ENCODE data around the gene MEX3D.

The MEX3D gene

GRCh38 chr19:1518471-1518870, 49.7 kb downstream of the MEX3D start:
- CTCF ChIA-PET = no interaction called here
- DNase-seq (ENCODE audit: extremely low spot score) = no peak
- TF ChIP-seq ZNF384 (IDR thresholded peaks at IDR 0.05) = no peak
- TF ChIP-seq LEF1 (IDR thresholded peaks at IDR 0.05; ENCODE audit: borderline replicate concordance) = no peak
- no peak for TF ChIP-seq SUZ12 (IDR thresholded peaks at IDR 0.05)
- no peak for TF ChIP-seq TARDBP (IDR thresholded peaks at IDR 0.05)
- no peak for TF ChIP-seq ARNT (IDR thresholded peaks at IDR 0.05)
- no peak for TF ChIP-seq BHLHE40 (IDR thresholded peaks at IDR 0.05; ENCODE audit: borderline replicate concordance)
- TF ChIP-seq ELF4 (IDR thresholded peaks at IDR 0.05) = no peak
- TF ChIP-seq, protein P1, sequence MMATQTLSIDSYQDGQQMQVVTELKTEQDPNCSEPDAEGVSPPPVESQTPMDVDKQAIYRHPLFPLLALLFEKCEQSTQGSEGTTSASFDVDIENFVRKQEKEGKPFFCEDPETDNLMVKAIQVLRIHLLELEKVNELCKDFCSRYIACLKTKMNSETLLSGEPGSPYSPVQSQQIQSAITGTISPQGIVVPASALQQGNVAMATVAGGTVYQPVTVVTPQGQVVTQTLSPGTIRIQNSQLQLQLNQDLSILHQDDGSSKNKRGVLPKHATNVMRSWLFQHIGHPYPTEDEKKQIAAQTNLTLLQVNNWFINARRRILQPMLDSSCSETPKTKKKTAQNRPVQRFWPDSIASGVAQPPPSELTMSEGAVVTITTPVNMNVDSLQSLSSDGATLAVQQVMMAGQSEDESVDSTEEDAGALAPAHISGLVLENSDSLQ (IDR thresholded peaks at IDR 0.05) = no peak
- no peak for TF ChIP-seq FOXK2 (IDR thresholded peaks at IDR 0.05)
- no peak for TF ChIP-seq NFRKB (IDR thresholded peaks at IDR 0.05)
- no peak for TF ChIP-seq HDGF (IDR thresholded peaks at IDR 0.05; ENCODE audit: borderline replicate concordance)
- no peak for TF ChIP-seq SP1 (IDR thresholded peaks at IDR 0.05)
- TF ChIP-seq FOXA1 (IDR thresholded peaks at IDR 0.05) = no peak
- TF ChIP-seq FOXM1 (IDR thresholded peaks at IDR 0.05; ENCODE audit: borderline replicate concordance) = no peak
- TF ChIP-seq L3MBTL2 (conservative IDR thresholded peaks at IDR 0.05) = no peak
- TF ChIP-seq CTBP1 (IDR thresholded peaks at IDR 0.05; ENCODE audit: borderline replicate concordance) = no peak
- POLR2A ChIA-PET = no interaction called here

GRCh38 chr19:1516395-1516753, 51.8 kb downstream of the MEX3D start:
- no peak for TF ChIP-seq ARNT (IDR thresholded peaks at IDR 0.05)

GRCh38 chr19:1514986-1515721, 53.0 kb downstream of the MEX3D start:
- ChIA-PET CTCF (no interaction called here), POLR2A (no interaction called here)
- TF ChIP-seq LEF1 (IDR thresholded peaks at IDR 0.05; ENCODE audit: borderline replicate concordance) (no peak), FOXK2 (IDR thresholded peaks at IDR 0.05) (no peak), NFRKB (IDR thresholded peaks at IDR 0.05) (no peak), CTBP1 (IDR thresholded peaks at IDR 0.05; ENCODE audit: borderline replicate concordance) (no peak), ARNT (IDR thresholded peaks at IDR 0.05) (no peak), SP1 (IDR thresholded peaks at IDR 0.05) (no peak), ZNF384 (IDR thresholded peaks at IDR 0.05) (no peak), FOXA1 (IDR thresholded peaks at IDR 0.05) (no peak), SUZ12 (IDR thresholded peaks at IDR 0.05) (no peak), L3MBTL2 (conservative IDR thresholded peaks at IDR 0.05) (no peak), BHLHE40 (IDR thresholded peaks at IDR 0.05; ENCODE audit: borderline replicate concordance) (no peak), ELF4 (IDR thresholded peaks at IDR 0.05) (no peak), TARDBP (IDR thresholded peaks at IDR 0.05) (no peak), FOXM1 (IDR thresholded peaks at IDR 0.05; ENCODE audit: borderline replicate concordance) (no peak), HDGF (IDR thresholded peaks at IDR 0.05; ENCODE audit: borderline replicate concordance) (no peak)
- TF ChIP-seq, protein P1 (IDR thresholded peaks at IDR 0.05) = no peak
- DNase-seq (ENCODE audit: extremely low spot score) = no peak

More at GRCh38 chr19:1516395-1516753, 51.8 kb downstream of the MEX3D start:
- ChIA-PET POLR2A (no interaction called here), CTCF (no interaction called here)
- DNase-seq (ENCODE audit: extremely low spot score) = no peak

DNA sequence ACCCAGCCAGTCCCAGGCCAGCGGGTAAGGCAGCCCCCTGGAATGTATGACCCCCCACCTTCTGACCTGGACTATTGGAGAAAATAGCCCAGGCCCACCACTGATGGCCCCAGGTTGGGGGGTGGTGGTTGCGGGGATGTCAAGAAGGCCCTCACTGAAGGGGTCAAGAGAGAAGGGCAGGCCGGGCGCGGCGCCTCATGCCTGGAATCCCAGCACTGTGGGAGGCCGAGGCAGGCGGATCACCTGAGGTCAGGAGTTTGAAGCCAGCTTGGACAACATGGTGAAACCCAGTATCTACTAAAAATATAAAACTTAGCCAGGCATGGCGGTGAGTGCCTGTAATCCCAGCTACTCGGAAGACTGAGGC, 53.8 kb downstream of the MEX3D start:
- CTCF ChIA-PET = no interaction called here
- DNase-seq (ENCODE audit: extremely low spot score) = no peak
- POLR2A ChIA-PET = no interaction called here
- TF ChIP-seq FOXM1 (IDR thresholded peaks at IDR 0.05; ENCODE audit: borderline replicate concordance) = no peak
- TF ChIP-seq TARDBP (IDR thresholded peaks at IDR 0.05) = no peak
- no peak for TF ChIP-seq FOXA1 (IDR thresholded peaks at IDR 0.05)
- no peak for TF ChIP-seq FOXK2 (IDR thresholded peaks at IDR 0.05)
- TF ChIP-seq ELF4 (IDR thresholded peaks at IDR 0.05) = no peak
- TF ChIP-seq L3MBTL2 (conservative IDR thresholded peaks at IDR 0.05) = no peak
- TF ChIP-seq LEF1 (IDR thresholded peaks at IDR 0.05; ENCODE audit: borderline replicate concordance) = no peak
- TF ChIP-seq SUZ12 (IDR thresholded peaks at IDR 0.05) = no peak
- TF ChIP-seq SP1 (IDR thresholded peaks at IDR 0.05) = no peak

- ChIA-PET CTCF (no interaction called here), POLR2A (no interaction called here)
- TF ChIP-seq ARNT (IDR thresholded peaks at IDR 0.05) (0 out of 2 replicates have a peak, but pooled peaks have one; percentile 18), LEF1 (IDR thresholded peaks at IDR 0.05; ENCODE audit: borderline replicate concordance) (no peak)
- DNase-seq (ENCODE audit: extremely low spot score) = peak; percentile 83
These were observed 54.4 kb downstream of the MEX3D start for GRCh38 chr19:1513499-1514294.

GRCh38 chr19:1512671-1513498, 55.2 kb downstream of the MEX3D start, which contains the start of gene ADAMTSL5:
Gene ADAMTSL5 (minus strand): TSS chr19:1513019. CDS start chr19:1510943, 2,076 bp downstream.
- ChIA-PET CTCF (no interaction called here), POLR2A (no interaction called here)
- peak; percentile 57 for DNase-seq (ENCODE audit: extremely low spot score)
- TF ChIP-seq SP1 (IDR thresholded peaks at IDR 0.05) (no peak), FOXM1 (IDR thresholded peaks at IDR 0.05; ENCODE audit: borderline replicate concordance) (0 out of 2 replicates have a peak, but pooled peaks have one; percentile 20)

All from HEK293T (cell line).